HG03103 (cell line): Measurements from ENCODE around the gene KCNT2.
"Not testable (repeated sequence)": the region's sequence is repeated elsewhere in the genome, so short reads cannot be mapped to it uniquely, and the experiment has no call there.

Experiments used
- ATAC-seq: cut with Tn5 transposase; IDR thresholded peaks from one replicate; pipeline ENCODE4 v1.9.1; 2021; ENCODE audit warnings: low read depth; ENCODE audit not compliant: unreplicated experiment

Gene KCNT2

GRCh38 chr1:196517193-196517592 is 91.0 kb downstream of the KCNT2 start:
- no peak for ATAC-seq

- no peak for ATAC-seq
Measured at GRCh38 chr1:196516373-196516772, 91.9 kb downstream of the KCNT2 start.

GRCh38 chr1:196515904-196516303 is 92.3 kb downstream of the KCNT2 start:
- ATAC-seq: no peak

GRCh38 chr1:196513821-196514220 is 94.4 kb downstream of the KCNT2 start:
- ATAC-seq: no peak

- no peak for ATAC-seq
Measured at GRCh38 chr1:196510451-196510850, 97.8 kb downstream of the KCNT2 start.

GRCh38 chr1:196504224-196504623 is 104.0 kb downstream of the KCNT2 start:
- ATAC-seq: not testable (repeated sequence)

- no peak for ATAC-seq
Measured at GRCh38 chr1:196502437-196502836, 105.8 kb downstream of the KCNT2 start.

GRCh38 chr1:196501760-196502428 is 106.3 kb downstream of the KCNT2 start:
- no peak for ATAC-seq

- ATAC-seq: no peak
Measured at GRCh38 chr1:196497817-196498216, 110.4 kb downstream of the KCNT2 start.

- no peak for ATAC-seq
Measured at GRCh38 chr1:196494766-196495165, 113.5 kb downstream of the KCNT2 start.

- ATAC-seq: no peak
Measured at GRCh38 chr1:196493881-196494280, 114.4 kb downstream of the KCNT2 start.

GRCh38 chr1:196488579-196488978 is 119.7 kb downstream of the KCNT2 start:
- ATAC-seq: no peak

GRCh38 chr1:196486346-196486745 is 121.9 kb downstream of the KCNT2 start:
- no peak for ATAC-seq

- ATAC-seq: no peak
Measured at GRCh38 chr1:196481616-196482015, 126.6 kb downstream of the KCNT2 start.

GRCh38 chr1:196477262-196477661 is 131.0 kb downstream of the KCNT2 start:
- ATAC-seq: no peak

- ATAC-seq: no peak
Measured at GRCh38 chr1:196467230-196467925, 140.9 kb downstream of the KCNT2 start.

GRCh38 chr1:196466654-196467053 is 141.6 kb downstream of the KCNT2 start:
- no peak for ATAC-seq

- no peak for ATAC-seq
Measured at GRCh38 chr1:196466166-196466565, 142.1 kb downstream of the KCNT2 start.

GRCh38 chr1:196464480-196464941 is 143.7 kb downstream of the KCNT2 start:
- no peak for ATAC-seq

GRCh38 chr1:196462086-196462485 is 146.2 kb downstream of the KCNT2 start:
- no peak for ATAC-seq

GRCh38 chr1:196461521-196461920 is 146.7 kb downstream of the KCNT2 start:
- ATAC-seq: no peak

GRCh38 chr1:196459383-196459782 is 148.9 kb downstream of the KCNT2 start:
- no peak for ATAC-seq
